Fibroblast of lung (primary cell): ENCODE measurements around the gene PAK6. TPM values are rescaled to one million over a fixed set of nuclear protein-coding genes. Genes with fewer than 3 reads are reported as not detected.
A peak's percentile ranks its signal among the peaks of the same experiment; 100 is the strongest.

Source experiments
- DNase-seq, 2 donors: peaks; one replicate each; pipeline versions ENCODE4 v3.0.0 to v3.0.0-alpha.2; 2010; ENCODE audit warnings: low read depth in 2 of 2
- H2AFZ ChIP-seq: 2 replicates; pipeline ENCODE4 v1.5.1; 2012; ENCODE audit warnings: low read length, control low read depth, inconsistent platforms
- H3K27ac ChIP-seq: 2 replicates; pipeline ENCODE4 v1.5.1; 2011; ENCODE audit warnings: low read length, control low read depth; ENCODE audit not compliant: insufficient read depth
- H3K27me3 ChIP-seq: 2 replicates; pipeline ENCODE4 v1.5.1; 2011; ENCODE audit warnings: mild to moderate bottlenecking, low read length; ENCODE audit not compliant: control insufficient read depth, insufficient read depth
- H3K36me3 ChIP-seq: 2 replicates; pipeline ENCODE4 v1.5.1; 2011; ENCODE audit warnings: low read length; ENCODE audit not compliant: control insufficient read depth, insufficient read depth
- H3K4me1 ChIP-seq: 2 replicates; pipeline ENCODE4 v1.5.1; 2011; ENCODE audit warnings: low read length; ENCODE audit not compliant: control insufficient read depth, insufficient read depth; ENCODE audit errors: extremely low read depth
- H3K4me2 ChIP-seq: 2 replicates; pipeline ENCODE4 v1.5.1; 2011; ENCODE audit warnings: low read length, control low read depth; ENCODE audit not compliant: insufficient read depth; ENCODE audit errors: extremely low read depth
- H3K4me3 ChIP-seq, 4 experiments: fragments of 200-600 bp in 1 of 4; sonication (generic) in 1 of 4; replicated peaks in 1 of 4; 2 replicates each; pipeline ENCODE4 v1.5.1; 2011 to 2016; ENCODE audit warnings: low read length in 4 of 4, low read depth in 3 of 4, mild to moderate bottlenecking in 3 of 4, control low read depth in 2 of 4, inconsistent platforms in 1 of 4, mixed read lengths in 1 of 4; ENCODE audit not compliant: insufficient read depth in 1 of 4; ENCODE audit errors: control extremely low read depth in 1 of 4
- H3K79me2 ChIP-seq: 2 replicates; pipeline ENCODE4 v1.5.1; 2012; ENCODE audit warnings: mild to moderate bottlenecking, low read length, inconsistent platforms; ENCODE audit not compliant: control insufficient read depth, insufficient read depth
- H3K9ac ChIP-seq: 2 replicates; pipeline ENCODE4 v1.5.1; 2011; ENCODE audit warnings: mild to moderate bottlenecking, low read length, control low read depth; ENCODE audit not compliant: insufficient read depth
- H3K9me3 ChIP-seq: 2 replicates; pipeline ENCODE4 v1.5.1; 2012; ENCODE audit warnings: low read depth, low read length; ENCODE audit not compliant: control insufficient read depth, insufficient read depth
- H4K20me1 ChIP-seq: 2 replicates; pipeline ENCODE4 v1.5.1; 2011; ENCODE audit warnings: low read length; ENCODE audit not compliant: control insufficient read depth, insufficient read depth; ENCODE audit errors: extremely low read depth
- EZH2 ChIP-seq: IDR thresholded peaks from 2 replicates; pipeline ENCODE4 v1.5.1; 2012; ENCODE audit warnings: low read length, control low read depth, mild to moderate bottlenecking; ENCODE audit errors: missing control alignments
- polyA plus RNA-seq, 2 donors: library from polyadenylated mRNA; depleted of rRNA in 1 of 2; stranded (reverse) in 1 of 2; unstranded in 1 of 2; fragments of >200 nt; gene quantifications; 2 replicates each; pipeline ENCODE4 v1.2.1, GENCODE V29; 2011 to 2012; ENCODE audit warnings: missing spikeins in 1 of 2
- total RNA-seq: library from RNA; depleted of rRNA; stranded (reverse); fragments of >200 nt; gene quantifications from 2 replicates; pipeline ENCODE4 v1.2.1, GENCODE V29; 2014
- TF ChIP-seq, protein P1 (sequence below), 2 donors: IDR thresholded peaks in 1 of 2; conservative IDR thresholded peaks in 1 of 2; 1 replicate in 1 of 2; 2 replicates in 1 of 2; pipeline ENCODE4 v1.5.1; 2011 to 2012; ENCODE audit warnings: low read length in 2 of 2, control low read depth in 1 of 2, inconsistent platforms in 1 of 2, low read depth in 1 of 2, mild to moderate bottlenecking in 1 of 2

The PAK6 gene
- total and polyA plus RNA-seq, 2 donors (not counting 1 experiment from before 2014, with no cell fraction given): 0.03 TPM; not detected in 1

DNA sequence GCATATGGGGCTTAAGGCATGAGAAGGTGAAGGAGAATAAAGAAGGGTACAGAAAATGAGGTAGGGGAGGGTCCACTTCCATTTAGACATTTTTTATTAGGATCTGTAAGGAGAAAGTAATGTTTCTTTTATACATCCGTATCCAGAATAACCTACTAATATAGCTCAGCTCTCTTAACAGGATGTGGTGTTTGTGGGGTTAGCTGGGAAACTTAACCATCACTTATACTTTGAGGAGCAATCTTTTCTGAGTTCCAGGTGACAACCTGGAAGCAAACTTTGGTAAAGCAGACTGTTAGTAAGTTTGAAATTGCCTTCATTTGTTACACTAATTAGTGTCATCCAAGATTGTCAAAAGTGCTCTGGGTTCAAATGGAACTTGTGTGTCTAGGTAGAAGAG lies 41.4 kb upstream of the PAK6 start:
- no peak overlapping the region for H2AFZ ChIP-seq
- H4K20me1 ChIP-seq: no peaks in the 10 kb centered on the region
- H3K79me2 ChIP-seq: peaks cover 4% of the 10 kb centered on the region
- H3K27ac ChIP-seq: no peak overlapping the region
- H3K4me1 ChIP-seq: no peaks in the 10 kb centered on the region
- H3K36me3 ChIP-seq: peaks cover 2% of the 10 kb centered on the region
- H3K4me3 ChIP-seq: no peak overlapping the region
- TF ChIP-seq, protein P1, sequence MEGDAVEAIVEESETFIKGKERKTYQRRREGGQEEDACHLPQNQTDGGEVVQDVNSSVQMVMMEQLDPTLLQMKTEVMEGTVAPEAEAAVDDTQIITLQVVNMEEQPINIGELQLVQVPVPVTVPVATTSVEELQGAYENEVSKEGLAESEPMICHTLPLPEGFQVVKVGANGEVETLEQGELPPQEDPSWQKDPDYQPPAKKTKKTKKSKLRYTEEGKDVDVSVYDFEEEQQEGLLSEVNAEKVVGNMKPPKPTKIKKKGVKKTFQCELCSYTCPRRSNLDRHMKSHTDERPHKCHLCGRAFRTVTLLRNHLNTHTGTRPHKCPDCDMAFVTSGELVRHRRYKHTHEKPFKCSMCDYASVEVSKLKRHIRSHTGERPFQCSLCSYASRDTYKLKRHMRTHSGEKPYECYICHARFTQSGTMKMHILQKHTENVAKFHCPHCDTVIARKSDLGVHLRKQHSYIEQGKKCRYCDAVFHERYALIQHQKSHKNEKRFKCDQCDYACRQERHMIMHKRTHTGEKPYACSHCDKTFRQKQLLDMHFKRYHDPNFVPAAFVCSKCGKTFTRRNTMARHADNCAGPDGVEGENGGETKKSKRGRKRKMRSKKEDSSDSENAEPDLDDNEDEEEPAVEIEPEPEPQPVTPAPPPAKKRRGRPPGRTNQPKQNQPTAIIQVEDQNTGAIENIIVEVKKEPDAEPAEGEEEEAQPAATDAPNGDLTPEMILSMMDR (conservative IDR thresholded peaks at IDR 0.05 in 1 of 2, IDR thresholded peaks at IDR 0.05 in 1 of 2; ENCODE audit: low read depth in 1 of 2, low read length in 2 of 2): no peak
- no peak for TF ChIP-seq EZH2
- H3K27me3 ChIP-seq: no peaks in the 10 kb centered on the region
- no peak for DNase-seq
- H3K9me3 ChIP-seq: no peaks in the 10 kb centered on the region
- no peak overlapping the region for H3K9ac ChIP-seq
- no peak overlapping the region for H3K4me2 ChIP-seq

DNA sequence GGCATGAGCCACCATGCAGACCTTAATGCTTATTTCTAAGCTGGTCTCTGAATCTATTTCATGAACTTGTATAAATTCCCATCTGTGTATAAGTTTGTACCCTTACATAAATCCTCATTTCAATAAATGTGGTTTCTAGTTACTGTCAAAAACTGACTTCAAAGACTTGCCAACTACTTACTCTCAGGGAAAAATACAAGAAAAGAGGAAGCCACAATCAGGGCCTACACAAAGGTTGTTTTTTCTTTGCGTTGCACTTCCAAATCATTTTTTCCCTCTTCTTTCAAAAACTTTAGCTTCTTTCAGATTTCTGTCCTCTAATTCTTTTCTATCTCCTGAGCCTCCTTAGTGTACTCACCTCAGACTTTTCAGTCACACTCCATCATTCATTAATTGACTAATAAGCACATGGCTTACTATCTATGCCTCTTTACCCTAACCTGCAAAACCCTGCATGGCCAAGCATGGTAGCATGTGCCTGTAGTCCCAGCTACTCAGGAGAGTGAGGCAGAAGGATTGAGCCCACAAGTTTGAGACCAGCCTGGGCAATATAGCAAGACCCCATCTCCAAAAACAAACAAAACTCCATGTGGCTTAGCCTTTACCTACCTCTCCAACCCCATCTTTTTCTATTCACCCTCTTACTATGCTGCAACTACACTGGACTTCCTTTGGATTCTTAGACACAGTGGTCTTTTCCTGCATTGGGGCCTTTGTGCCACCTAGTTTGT lies 40.3 kb upstream of the PAK6 start:
- TF ChIP-seq, protein P1 (conservative IDR thresholded peaks at IDR 0.05 in 1 of 2, IDR thresholded peaks at IDR 0.05 in 1 of 2; ENCODE audit: low read depth in 1 of 2, low read length in 2 of 2): no peak
- no peak for TF ChIP-seq EZH2
- Histone ChIP-seq H3K27ac (no peak overlapping the region), H3K9ac (no peak overlapping the region), H3K27me3 (no peaks in the 10 kb centered on the region), H3K79me2 (peaks cover 4% of the 10 kb centered on the region), H3K4me1 (no peaks in the 10 kb centered on the region), H3K9me3 (no peaks in the 10 kb centered on the region), H4K20me1 (no peaks in the 10 kb centered on the region), H3K4me2 (no peak overlapping the region), H3K36me3 (peaks cover 2% of the 10 kb centered on the region), H3K4me3 (no peak overlapping the region), H2AFZ (no peak overlapping the region)
- no peak for DNase-seq

DNA sequence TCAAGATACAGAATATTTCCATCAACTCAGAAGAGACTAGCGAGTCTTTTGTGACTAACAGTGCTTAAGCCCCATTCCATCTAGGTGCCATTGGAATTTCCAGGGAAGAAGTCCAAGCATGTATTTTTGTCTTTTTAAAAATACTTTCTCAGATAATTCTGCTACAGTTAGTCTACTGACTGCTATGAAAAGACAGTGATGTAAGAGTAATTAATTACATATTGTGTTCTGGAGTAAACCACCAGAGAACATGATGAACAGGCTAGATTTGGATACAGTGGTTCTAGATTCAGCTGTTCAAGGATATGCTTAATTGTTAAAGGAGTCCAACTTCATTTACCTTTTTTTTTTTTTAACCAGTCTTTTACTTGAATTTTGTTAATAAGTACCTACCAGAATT lies 34.8 kb upstream of the PAK6 start:
- no peaks in the 10 kb centered on the region for H4K20me1 ChIP-seq
- no peaks in the 10 kb centered on the region for H3K4me1 ChIP-seq
- H3K9me3 ChIP-seq: no peaks in the 10 kb centered on the region
- H3K36me3 ChIP-seq: peaks cover 4% of the 10 kb centered on the region
- H3K9ac ChIP-seq: no peak overlapping the region
- no peaks in the 10 kb centered on the region for H3K27me3 ChIP-seq
- no peak overlapping the region for H3K4me2 ChIP-seq
- TF ChIP-seq, protein P1 (conservative IDR thresholded peaks at IDR 0.05 in 1 of 2, IDR thresholded peaks at IDR 0.05 in 1 of 2; ENCODE audit: low read depth in 1 of 2, low read length in 2 of 2): no peak
- TF ChIP-seq EZH2: no peak
- no peak overlapping the region for H3K4me3 ChIP-seq
- no peak overlapping the region for H2AFZ ChIP-seq
- H3K27ac ChIP-seq: no peak overlapping the region
- peak in 1 of 2 donors; percentile 19 for DNase-seq
- no peaks in the 10 kb centered on the region for H3K79me2 ChIP-seq
